ES-I3 (cell line): ENCODE results near the gene RFX3.

Source experiments
- H3K36me3 ChIP-seq: 2 replicates; pipeline ENCODE4 v1.6.1; 2013; ENCODE audit warnings: mild to moderate bottlenecking, low read length, control low read depth, moderate library complexity; ENCODE audit not compliant: insufficient read depth
- H3K4me1 ChIP-seq: 2 replicates; pipeline ENCODE4 v1.6.1; 2013; ENCODE audit warnings: mild to moderate bottlenecking, control low read depth, low read length; ENCODE audit not compliant: insufficient read depth
- H3K9ac ChIP-seq: 2 replicates; pipeline ENCODE4 v1.6.1; 2013; ENCODE audit warnings: low read depth, mild to moderate bottlenecking, low read length, moderate library complexity
- H3K9me3 ChIP-seq: 2 replicates; pipeline ENCODE4 v1.6.1; 2013; ENCODE audit warnings: mild to moderate bottlenecking, low read length, moderate library complexity; ENCODE audit not compliant: control insufficient read depth, insufficient read depth

Gene RFX3

GRCh38 chr9:3263698-3264097 lies 262.1 kb downstream of the RFX3 start:
- H3K36me3 ChIP-seq = no peaks in the 10 kb centered on the region
- H3K9me3 ChIP-seq = no peaks in the 10 kb centered on the region
- H3K4me1 ChIP-seq = peaks cover 11% of the 10 kb centered on the region; the same call in 1 of the 2 replicates
- no peak overlapping the region for H3K9ac ChIP-seq

GRCh38 chr9:3262826-3263529 lies 262.8 kb downstream of the RFX3 start:
- Histone ChIP-seq H3K36me3 (no peaks in the 10 kb centered on the region), H3K9me3 (no peaks in the 10 kb centered on the region), H3K4me1 (peaks cover 11% of the 10 kb centered on the region; the same call in 1 of the 2 replicates), H3K9ac (no peak overlapping the region)

- Histone ChIP-seq H3K9ac (no peak overlapping the region), H3K9me3 (no peaks in the 10 kb centered on the region), H3K4me1 (peaks cover 11% of the 10 kb centered on the region; the same call in 1 of the 2 replicates), H3K36me3 (no peaks in the 10 kb centered on the region)
These were observed 264.3 kb downstream of the RFX3 start for GRCh38 chr9:3261484-3261883.

- no peaks in the 10 kb centered on the region for H3K4me1 ChIP-seq
- H3K9me3 ChIP-seq = no peaks in the 10 kb centered on the region
- H3K36me3 ChIP-seq = no peaks in the 10 kb centered on the region
- H3K9ac ChIP-seq = no peak overlapping the region
These were observed 269.1 kb downstream of the RFX3 start for GRCh38 chr9:3256571-3257330.

GRCh38 chr9:3251309-3251708 lies 274.5 kb downstream of the RFX3 start:
- no peak overlapping the region for H3K9ac ChIP-seq
- no peaks in the 10 kb centered on the region for H3K4me1 ChIP-seq
- no peaks in the 10 kb centered on the region for H3K36me3 ChIP-seq
- H3K9me3 ChIP-seq = no peaks in the 10 kb centered on the region

GRCh38 chr9:3250741-3251140 lies 275.1 kb downstream of the RFX3 start:
- H3K36me3 ChIP-seq = no peaks in the 10 kb centered on the region
- no peaks in the 10 kb centered on the region for H3K9me3 ChIP-seq
- no peak overlapping the region for H3K9ac ChIP-seq
- H3K4me1 ChIP-seq = no peaks in the 10 kb centered on the region

- H3K36me3 ChIP-seq = no peaks in the 10 kb centered on the region
- no peak overlapping the region for H3K9ac ChIP-seq
- no peaks in the 10 kb centered on the region for H3K4me1 ChIP-seq
- no peaks in the 10 kb centered on the region for H3K9me3 ChIP-seq
These were observed 278.6 kb downstream of the RFX3 start for GRCh38 chr9:3247211-3247610.

GRCh38 chr9:3246241-3246640 lies 279.6 kb downstream of the RFX3 start:
- no peaks in the 10 kb centered on the region for H3K9me3 ChIP-seq
- H3K4me1 ChIP-seq = peaks cover 4% of the 10 kb centered on the region
- H3K9ac ChIP-seq = no peak overlapping the region
- H3K36me3 ChIP-seq = no peaks in the 10 kb centered on the region

- Histone ChIP-seq H3K9me3 (no peaks in the 10 kb centered on the region), H3K9ac (no peak overlapping the region), H3K4me1 (peaks cover 9% of the 10 kb centered on the region), H3K36me3 (no peaks in the 10 kb centered on the region)
These were observed 280.7 kb downstream of the RFX3 start for GRCh38 chr9:3244963-3245653.

GRCh38 chr9:3243683-3244082 lies 282.1 kb downstream of the RFX3 start:
- no peaks in the 10 kb centered on the region for H3K9me3 ChIP-seq
- H3K9ac ChIP-seq = no peak overlapping the region
- H3K4me1 ChIP-seq = peaks cover 9% of the 10 kb centered on the region
- no peaks in the 10 kb centered on the region for H3K36me3 ChIP-seq

GRCh38 chr9:3241290-3241689 lies 284.5 kb downstream of the RFX3 start:
- no peaks in the 10 kb centered on the region for H3K36me3 ChIP-seq
- peaks cover 9% of the 10 kb centered on the region for H3K4me1 ChIP-seq
- no peak overlapping the region for H3K9ac ChIP-seq
- H3K9me3 ChIP-seq = no peaks in the 10 kb centered on the region

GRCh38 chr9:3240656-3241268 lies 285.0 kb downstream of the RFX3 start:
- Histone ChIP-seq H3K4me1 (peaks cover 9% of the 10 kb centered on the region), H3K36me3 (no peaks in the 10 kb centered on the region), H3K9me3 (no peaks in the 10 kb centered on the region), H3K9ac (no peak overlapping the region)

GRCh38 chr9:3239240-3239639 lies 286.6 kb downstream of the RFX3 start:
- H3K36me3 ChIP-seq = no peaks in the 10 kb centered on the region
- no peak overlapping the region for H3K9ac ChIP-seq
- no peaks in the 10 kb centered on the region for H3K9me3 ChIP-seq
- H3K4me1 ChIP-seq = peaks cover 9% of the 10 kb centered on the region

GRCh38 chr9:3238236-3238635 lies 287.6 kb downstream of the RFX3 start:
- H3K4me1 ChIP-seq = peaks cover 9% of the 10 kb centered on the region
- no peak overlapping the region for H3K9ac ChIP-seq
- H3K36me3 ChIP-seq = no peaks in the 10 kb centered on the region
- H3K9me3 ChIP-seq = no peaks in the 10 kb centered on the region
